HFF-Myc (cell line): ENCODE data around the gene CRB1.

Experiments
- DNase-seq: peaks from one replicate; pipeline ENCODE4 v3.0.0-alpha.2; 2011; ENCODE audit warnings: low read depth; ENCODE audit errors: extremely low read depth
- H3K4me3 ChIP-seq: replicated peaks from 2 replicates; pipeline ENCODE4 v1.5.1; 2011; ENCODE audit warnings: low read depth, mild to moderate bottlenecking, control low read depth, low read length
- CTCF ChIP-seq: IDR thresholded peaks from 2 replicates; pipeline ENCODE4 v1.5.1; 2012; ENCODE audit warnings: mild to moderate bottlenecking, low read depth, low read length, control low read depth; ENCODE audit errors: missing control alignments

Gene CRB1

GRCh38 chr1:197339106-197340060 lies 71.3 kb downstream of the CRB1 start:
- no peak for TF ChIP-seq CTCF
- DNase-seq: no peak
- no peak overlapping the region for H3K4me3 ChIP-seq

- no peak for DNase-seq
- no peak overlapping the region for H3K4me3 ChIP-seq
- TF ChIP-seq CTCF: no peak
These were observed 73.6 kb downstream of the CRB1 start for GRCh38 chr1:197341626-197342025.

- no peak overlapping the region for H3K4me3 ChIP-seq
- no peak for DNase-seq
- no peak for TF ChIP-seq CTCF
These were observed 74.1 kb downstream of the CRB1 start for GRCh38 chr1:197342044-197342565.

GRCh38 chr1:197342669-197343068 lies 74.6 kb downstream of the CRB1 start:
- no peak for DNase-seq
- no peak overlapping the region for H3K4me3 ChIP-seq
- no peak for TF ChIP-seq CTCF

GRCh38 chr1:197343663-197344273 lies 75.7 kb downstream of the CRB1 start:
- no peak overlapping the region for H3K4me3 ChIP-seq
- no peak for DNase-seq
- TF ChIP-seq CTCF: no peak

- no peak for DNase-seq
- H3K4me3 ChIP-seq: no peak overlapping the region
- TF ChIP-seq CTCF: no peak
These were observed 83.9 kb downstream of the CRB1 start for GRCh38 chr1:197351821-197352440.
